ENCODE measurements around the gene MYOM1. TPM values are rescaled to one million over a fixed set of nuclear protein-coding genes. Genes with fewer than 3 reads are reported as not detected.

MYOM1 gene
- polyA plus RNA-seq, 1 experiment: 0.02 TPM

GRCh38 chr18:3062798-3063680 lies 156.7 kb downstream of the MYOM1 start:
- no peak overlapping the region for H3K4me3 ChIP-seq (ENCODE audit: low read depth, low read length)

GRCh38 chr18:3061581-3062312 lies 158.0 kb downstream of the MYOM1 start:
- no peaks in the 10 kb centered on the region; the same call in 1 of the 2 replicates for H3K9me3 ChIP-seq (ENCODE audit: control insufficient read depth, insufficient read depth, low read length)

More at GRCh38 chr18:3062798-3063680, 156.7 kb downstream of the MYOM1 start:
- DNase-seq (ENCODE audit: low read depth, low spot score): no peak
- Histone ChIP-seq H3K27ac (ENCODE audit: low read depth, low read length) (no peak overlapping the region), H3K9me3 (ENCODE audit: control insufficient read depth, insufficient read depth, low read length) (peaks cover 2% of the 10 kb centered on the region), H3K27me3 (ENCODE audit: control insufficient read depth, insufficient read depth, low read length) (no peaks in the 10 kb centered on the region)
- CTCF ChIA-PET: interaction anchor here (0.6 to 4.0 kb wide), 32 partner anchors 11 to 156 kb away, joined by 3 to 23 read pairs (median 3); no protein-coding TSS in a partner anchor
- TF ChIP-seq, protein P1, sequence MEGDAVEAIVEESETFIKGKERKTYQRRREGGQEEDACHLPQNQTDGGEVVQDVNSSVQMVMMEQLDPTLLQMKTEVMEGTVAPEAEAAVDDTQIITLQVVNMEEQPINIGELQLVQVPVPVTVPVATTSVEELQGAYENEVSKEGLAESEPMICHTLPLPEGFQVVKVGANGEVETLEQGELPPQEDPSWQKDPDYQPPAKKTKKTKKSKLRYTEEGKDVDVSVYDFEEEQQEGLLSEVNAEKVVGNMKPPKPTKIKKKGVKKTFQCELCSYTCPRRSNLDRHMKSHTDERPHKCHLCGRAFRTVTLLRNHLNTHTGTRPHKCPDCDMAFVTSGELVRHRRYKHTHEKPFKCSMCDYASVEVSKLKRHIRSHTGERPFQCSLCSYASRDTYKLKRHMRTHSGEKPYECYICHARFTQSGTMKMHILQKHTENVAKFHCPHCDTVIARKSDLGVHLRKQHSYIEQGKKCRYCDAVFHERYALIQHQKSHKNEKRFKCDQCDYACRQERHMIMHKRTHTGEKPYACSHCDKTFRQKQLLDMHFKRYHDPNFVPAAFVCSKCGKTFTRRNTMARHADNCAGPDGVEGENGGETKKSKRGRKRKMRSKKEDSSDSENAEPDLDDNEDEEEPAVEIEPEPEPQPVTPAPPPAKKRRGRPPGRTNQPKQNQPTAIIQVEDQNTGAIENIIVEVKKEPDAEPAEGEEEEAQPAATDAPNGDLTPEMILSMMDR (IDR thresholded peaks at IDR 0.05; ENCODE audit: low read depth, low read length): peak; percentile 81
- POLR2A ChIA-PET: interaction anchor here (1.0 kb wide), 1 partner anchor 64 kb away, joined by 6 read pairs; no protein-coding TSS in a partner anchor

DNA sequence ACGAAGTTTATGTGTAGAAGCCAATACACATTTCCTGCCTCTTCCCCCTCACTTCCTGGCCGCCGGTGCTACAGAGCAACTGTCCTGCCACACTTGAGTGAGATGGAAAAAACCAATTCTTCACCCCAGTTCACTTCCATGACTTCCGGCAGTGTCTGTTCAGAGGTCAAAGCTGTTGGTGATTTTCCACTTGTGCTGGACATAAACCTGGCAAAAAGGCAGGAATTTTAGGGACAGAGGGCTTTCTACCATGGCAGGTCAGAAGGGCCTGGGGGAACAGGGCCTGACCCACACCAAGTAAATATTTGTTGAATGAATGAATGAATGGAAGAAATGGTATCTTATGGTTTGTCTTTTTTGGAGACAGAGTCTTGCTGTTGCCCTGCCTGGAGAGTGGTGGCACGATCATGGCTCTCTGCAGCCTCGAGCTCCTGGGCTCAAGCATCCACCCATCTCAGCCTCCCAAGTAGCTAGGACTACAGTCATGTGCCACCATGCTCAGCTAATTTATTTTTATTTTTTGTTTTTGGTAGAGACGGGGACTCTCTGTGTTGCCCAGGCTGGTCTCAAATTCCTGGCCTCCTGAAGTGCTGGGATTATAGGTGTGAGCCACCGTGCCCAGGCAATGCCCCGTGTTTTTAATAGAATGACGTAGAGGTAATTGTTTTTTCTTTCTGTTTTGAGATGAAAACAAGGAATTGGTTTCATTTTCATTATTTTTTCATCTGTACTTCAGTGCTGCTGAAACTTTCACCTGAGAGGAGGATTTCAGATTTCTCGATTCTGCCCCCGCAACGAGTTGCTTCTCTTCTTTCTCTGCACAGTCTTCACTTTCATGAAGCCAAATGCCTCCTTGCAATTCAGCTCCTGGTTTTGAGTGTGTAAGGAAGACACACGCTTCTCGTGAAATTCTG lies 158.8 kb downstream of the MYOM1 start:
- Histone ChIP-seq H3K9me3 (ENCODE audit: control insufficient read depth, insufficient read depth, low read length) (no peaks in the 10 kb centered on the region; the same call in 1 of the 2 replicates), H3K27ac (ENCODE audit: low read depth, low read length) (no peak overlapping the region), H3K4me3 (ENCODE audit: low read depth, low read length) (no peak overlapping the region), H3K27me3 (ENCODE audit: control insufficient read depth, insufficient read depth, low read length) (peaks cover 2% of the 10 kb centered on the region)
- CTCF ChIA-PET: interaction anchor here (1.0 to 4.0 kb wide), 6 partner anchors 9 to 129 kb away, joined by 3 to 23 read pairs (median 3); no protein-coding TSS in a partner anchor
- POLR2A ChIA-PET: no interaction called here
- TF ChIP-seq, protein P1 (IDR thresholded peaks at IDR 0.05; ENCODE audit: low read depth, low read length): no peak
- no peak for DNase-seq (ENCODE audit: low read depth, low spot score)

More at GRCh38 chr18:3061581-3062312, 158.0 kb downstream of the MYOM1 start:
- H3K4me3 ChIP-seq (ENCODE audit: low read depth, low read length): no peak overlapping the region
- H3K27ac ChIP-seq (ENCODE audit: low read depth, low read length): no peak overlapping the region
- ChIA-PET POLR2A (interaction anchor here (1.0 kb wide), 1 partner anchor 62 kb away, joined by 6 read pairs; no protein-coding TSS in a partner anchor), CTCF (interaction anchor here (0.7 to 4.0 kb wide), 25 partner anchors 9 to 157 kb away, joined by 3 to 23 read pairs (median 3); no protein-coding TSS in a partner anchor)
- TF ChIP-seq, protein P1 (IDR thresholded peaks at IDR 0.05; ENCODE audit: low read depth, low read length): no peak
- no peak for DNase-seq (ENCODE audit: low read depth, low spot score)
- peaks cover 2% of the 10 kb centered on the region for H3K27me3 ChIP-seq (ENCODE audit: control insufficient read depth, insufficient read depth, low read length)

DNA sequence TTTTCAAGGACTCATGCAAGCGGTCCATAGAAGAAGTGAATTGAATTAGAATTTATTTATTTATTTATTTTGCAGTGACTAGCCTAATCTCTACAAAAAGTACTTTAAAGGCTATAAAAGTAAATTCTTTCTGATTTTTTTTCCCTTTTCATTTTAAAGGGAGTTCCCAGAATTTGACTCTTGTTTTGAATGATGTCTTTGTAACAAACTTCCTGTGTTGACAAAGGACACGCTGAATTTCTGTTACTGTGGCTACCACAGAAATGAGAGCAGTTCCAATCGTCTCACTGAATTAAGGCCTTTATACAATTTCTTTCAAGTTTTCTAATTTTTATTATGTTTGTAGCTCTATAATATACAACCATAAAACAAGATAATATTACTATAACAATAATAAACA lies 160.5 kb downstream of the MYOM1 start:
- H3K27ac ChIP-seq (ENCODE audit: low read depth, low read length): no peak overlapping the region
- peaks cover 2% of the 10 kb centered on the region for H3K27me3 ChIP-seq (ENCODE audit: control insufficient read depth, insufficient read depth, low read length)
- no peak for DNase-seq (ENCODE audit: low read depth, low spot score)
- CTCF ChIA-PET: no interaction called here
- no peak overlapping the region for H3K4me3 ChIP-seq (ENCODE audit: low read depth, low read length)
- no peaks in the 10 kb centered on the region; the same call in 1 of the 2 replicates for H3K9me3 ChIP-seq (ENCODE audit: control insufficient read depth, insufficient read depth, low read length)
- TF ChIP-seq, protein P1 (IDR thresholded peaks at IDR 0.05; ENCODE audit: low read depth, low read length): no peak
- POLR2A ChIA-PET: no interaction called here

Measured in AG04450 (cell line).